Skeletal muscle tissue (tissue), 4 donors: ENCODE measurements around the gene MIA2. TPM values are rescaled to one million over a fixed set of nuclear protein-coding genes. Genes with fewer than 3 reads are reported as not detected.
"Not testable (repeated sequence)": the region's sequence is repeated elsewhere in the genome, so short reads cannot be mapped to it uniquely, and the experiment has no call there.

Source experiments
- H3K27ac ChIP-seq: one replicate; pipeline ENCODE4 v1.7.0; 2013; ENCODE audit warnings: mild to moderate bottlenecking, low read depth, low read length, inconsistent platforms
- H3K27me3 ChIP-seq, 3 donors: one replicate each; pipeline ENCODE4 v1.7.0; 2013; ENCODE audit warnings: low read length in 3 of 3; ENCODE audit not compliant: control insufficient read depth in 3 of 3, insufficient read depth in 3 of 3
- H3K36me3 ChIP-seq, 3 donors: one replicate each; pipeline ENCODE4 v1.7.0; 2013; ENCODE audit warnings: low read length in 3 of 3; ENCODE audit not compliant: control insufficient read depth in 3 of 3, insufficient read depth in 3 of 3
- H3K4me1 ChIP-seq, 3 donors: one replicate each; pipeline ENCODE4 v1.7.0; 2013; ENCODE audit warnings: low read length in 3 of 3, mild to moderate bottlenecking in 3 of 3; ENCODE audit not compliant: control insufficient read depth in 3 of 3, insufficient read depth in 3 of 3
- H3K4me3 ChIP-seq, 3 donors: one replicate each; pipeline ENCODE4 v1.7.0; 2013; ENCODE audit warnings: low read length in 3 of 3
- H3K9ac ChIP-seq, 3 donors: one replicate each; pipeline ENCODE4 v1.7.0; 2013; ENCODE audit warnings: low read length in 3 of 3, mild to moderate bottlenecking in 3 of 3, moderate library complexity in 2 of 3, low read depth in 1 of 3
- H3K9me3 ChIP-seq, 3 donors: one replicate each; pipeline ENCODE4 v1.7.0; 2013; ENCODE audit warnings: low read length in 3 of 3; ENCODE audit not compliant: control insufficient read depth in 3 of 3
- total RNA-seq: library from RNA; depleted of rRNA; stranded (reverse); fragments of >200 nt; gene quantifications from one replicate; pipeline ENCODE4 v1.2.3, GENCODE V29; 2014
- donor health status: Osteomylitis.

The MIA2 gene
- total RNA-seq, 1 donor from 2014 or later, result 15.7 TPM

DNA sequence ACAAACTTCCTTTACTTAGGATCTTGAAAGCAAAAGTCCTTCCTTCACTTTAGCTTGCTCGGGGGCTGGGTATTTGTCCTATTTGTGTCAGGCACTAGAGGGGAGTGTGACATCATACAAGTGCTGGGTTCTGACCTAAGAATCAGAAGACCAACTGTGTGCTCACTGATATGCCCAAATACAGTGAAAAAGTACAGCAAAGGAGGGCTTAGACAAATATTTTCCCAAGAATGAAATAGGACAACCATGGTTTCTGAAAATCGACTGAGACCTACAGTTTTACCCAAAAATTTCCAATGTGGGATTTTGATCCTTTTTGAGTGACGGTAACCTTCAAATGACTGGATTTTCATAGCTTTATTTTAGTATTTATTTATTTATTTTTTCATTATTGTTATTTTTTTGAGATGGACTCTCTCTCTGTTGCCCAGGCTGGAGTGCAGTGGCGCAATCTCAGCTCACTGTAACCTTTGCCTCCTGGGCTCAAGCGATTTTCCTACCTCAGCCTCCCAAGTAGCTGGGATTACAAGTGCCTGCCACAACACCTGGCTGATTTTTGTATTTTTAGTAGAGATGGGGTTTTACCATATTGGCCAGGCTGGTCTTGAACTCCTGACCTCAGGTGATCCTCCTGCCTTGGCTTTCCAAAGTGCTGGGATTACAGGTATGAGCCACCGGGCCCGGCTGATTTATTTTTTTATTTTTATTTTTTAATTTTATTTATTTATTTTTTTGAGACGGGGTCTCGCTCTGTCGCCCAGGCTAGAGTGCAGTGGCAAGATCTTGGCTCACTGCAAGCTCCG, 1.8 kb upstream of the MIA2 start:
- not testable (repeated sequence) for H3K9me3 ChIP-seq, H3K4me3 ChIP-seq, H3K27me3 ChIP-seq, H3K9ac ChIP-seq, H3K4me1 ChIP-seq, H3K36me3 ChIP-seq, H3K27ac ChIP-seq

DNA sequence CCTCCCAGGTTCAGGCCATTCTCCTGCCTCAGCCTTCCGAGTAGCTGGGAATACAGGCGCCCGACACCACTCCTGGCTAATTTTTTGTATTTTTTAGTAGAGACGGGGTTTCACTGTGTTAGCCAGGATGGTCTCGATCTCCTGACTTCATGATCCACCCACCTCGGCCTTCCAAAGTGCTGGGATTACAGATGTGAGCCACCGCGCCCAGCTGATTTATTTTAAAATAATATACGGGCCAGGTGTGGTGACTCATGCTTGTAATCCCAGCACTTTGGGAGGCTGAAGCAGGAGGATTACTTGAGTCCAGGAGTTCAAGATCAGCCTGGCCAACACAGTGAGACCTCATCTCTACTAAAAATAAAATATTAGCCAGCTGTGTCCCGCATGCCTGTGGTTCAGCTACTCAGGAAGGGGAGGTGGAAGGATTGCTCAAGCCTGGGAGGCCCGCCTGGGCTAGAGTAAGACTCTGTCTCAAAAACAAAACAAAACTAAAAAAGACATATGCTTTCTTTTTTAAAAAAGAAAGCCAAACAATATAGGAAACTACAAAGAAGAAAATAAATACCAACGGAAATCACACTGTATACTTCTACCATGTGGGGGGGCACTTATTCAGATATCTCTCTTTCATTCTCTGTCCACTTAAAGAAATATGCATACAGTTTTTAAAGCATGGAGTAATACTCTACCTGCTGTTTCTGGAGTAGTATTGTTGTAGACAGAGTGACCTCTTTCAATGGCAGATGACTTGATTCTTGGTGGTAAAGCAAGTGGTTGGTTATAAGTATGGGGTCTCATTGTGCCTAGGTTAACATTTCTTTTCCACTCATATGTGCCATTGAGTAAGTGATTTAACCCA, 930 bp upstream of the MIA2 start:
- no peak overlapping the region for H3K9ac ChIP-seq
- H3K27ac ChIP-seq, result no peak overlapping the region
- H3K36me3 ChIP-seq, result no peaks in the 10 kb centered on the region
- peaks cover 0 to 5% (median 3%) of the 10 kb centered on the region in 3 donors for H3K4me1 ChIP-seq
- no peaks in the 10 kb centered on the region for H3K27me3 ChIP-seq
- H3K4me3 ChIP-seq, result no peak overlapping the region
- H3K9me3 ChIP-seq, result no peaks in the 10 kb centered on the region

DNA sequence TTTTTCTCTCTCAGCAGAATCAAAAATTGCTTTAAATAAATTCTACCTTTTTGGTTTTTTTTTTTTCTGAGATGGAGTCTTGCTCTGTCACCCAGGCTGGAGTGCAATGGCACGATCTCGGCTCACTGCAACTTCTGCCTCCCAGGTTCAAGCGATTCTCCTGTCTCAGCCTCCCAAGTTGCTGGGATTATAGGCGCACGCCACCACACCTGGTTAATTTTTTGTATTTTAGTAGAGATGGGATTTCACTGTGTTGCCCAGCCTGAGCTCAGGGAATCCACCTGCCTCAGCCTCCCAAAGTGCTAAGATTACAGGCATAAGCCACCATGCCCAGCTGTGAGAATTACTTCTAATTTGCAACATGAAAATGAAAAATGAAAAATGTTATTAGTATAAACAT, 1.3 kb downstream of the MIA2 start:
- H3K27ac ChIP-seq, H3K36me3 ChIP-seq, H3K9me3 ChIP-seq, H3K9ac ChIP-seq, H3K27me3 ChIP-seq, H3K4me1 ChIP-seq, H3K4me3 ChIP-seq: not testable (repeated sequence)

- H3K9me3 ChIP-seq, H3K4me3 ChIP-seq, H3K36me3 ChIP-seq, H3K9ac ChIP-seq, H3K27me3 ChIP-seq, H3K27ac ChIP-seq, H3K4me1 ChIP-seq: not testable (repeated sequence)
These were observed 1.8 kb downstream of the MIA2 start for GRCh38 chr14:39235466-39235865.

DNA sequence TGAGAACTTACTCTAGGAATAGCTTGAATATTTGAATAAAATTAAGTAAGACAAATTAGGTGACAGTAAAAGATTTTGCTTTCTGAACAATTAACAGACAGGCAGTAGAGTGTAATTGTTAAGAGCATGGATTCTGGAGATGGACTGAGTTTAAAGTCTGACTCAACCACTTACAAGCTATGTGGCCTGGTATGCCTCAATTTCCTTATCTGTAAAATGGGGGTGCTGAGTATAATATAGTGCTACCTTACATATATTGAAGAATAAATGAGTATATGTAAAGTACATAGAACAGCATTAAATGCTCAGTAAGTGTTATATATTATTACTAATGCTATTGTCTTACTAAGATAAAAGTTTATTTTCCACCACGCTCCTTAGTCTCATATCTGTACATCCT, 7.1 kb downstream of the MIA2 start:
- Histone ChIP-seq H3K27me3 (no peaks in the 10 kb centered on the region), H3K9me3 (no peaks in the 10 kb centered on the region), H3K4me3 (no peak overlapping the region), H3K27ac (no peak overlapping the region), H3K9ac (no peak overlapping the region), H3K36me3 (no peaks in the 10 kb centered on the region), H3K4me1 (no peaks in the 10 kb centered on the region)

DNA sequence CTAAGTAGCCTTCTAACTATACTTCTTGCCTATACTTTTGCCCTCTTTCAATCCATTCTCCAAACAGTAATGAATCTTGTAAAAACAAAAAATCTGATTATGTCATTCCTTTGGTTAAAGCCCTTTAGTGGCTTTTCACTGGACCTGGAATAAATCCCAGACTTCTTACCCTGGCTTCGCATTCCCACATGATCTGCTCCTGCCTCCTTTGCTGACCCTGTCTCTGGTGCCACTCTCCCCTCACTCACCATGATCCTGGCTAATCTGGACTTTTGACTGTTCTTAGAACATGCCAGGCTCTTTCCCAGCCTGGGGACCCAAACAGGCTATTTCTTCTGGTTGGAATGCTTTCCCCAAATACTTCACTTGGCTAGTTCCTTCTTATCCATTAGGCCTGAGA, 7.9 kb downstream of the MIA2 start:
- Histone ChIP-seq H3K4me3 (no peak overlapping the region), H3K27me3 (no peaks in the 10 kb centered on the region), H3K4me1 (no peaks in the 10 kb centered on the region), H3K36me3 (no peaks in the 10 kb centered on the region), H3K27ac (no peak overlapping the region), H3K9ac (no peak overlapping the region), H3K9me3 (no peaks in the 10 kb centered on the region)

DNA sequence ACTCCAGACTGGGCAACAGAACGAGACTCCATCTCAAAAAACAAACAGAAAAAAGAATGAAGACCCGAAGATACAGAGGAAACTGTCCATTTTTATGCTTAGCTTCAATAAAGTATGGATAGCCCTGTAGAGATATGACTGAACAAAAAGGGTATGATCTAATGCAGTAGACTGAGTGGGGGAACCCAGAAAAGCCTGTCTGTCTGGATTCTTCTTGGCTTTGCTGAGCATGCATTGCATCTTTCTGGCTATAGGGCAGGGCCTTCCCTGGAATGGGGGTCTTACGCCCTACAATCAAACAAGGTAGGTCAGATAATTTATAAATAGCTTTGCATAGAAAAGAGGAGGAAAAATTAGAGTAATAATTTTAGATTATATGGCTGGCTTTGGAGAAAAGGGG, 10.1 kb downstream of the MIA2 start:
- Histone ChIP-seq H3K27ac (no peak overlapping the region), H3K9me3 (no peaks in the 10 kb centered on the region), H3K4me1 (no peaks in the 10 kb centered on the region), H3K4me3 (no peak overlapping the region), H3K36me3 (no peaks in the 10 kb centered on the region), H3K27me3 (no peaks in the 10 kb centered on the region), H3K9ac (no peak overlapping the region)

DNA sequence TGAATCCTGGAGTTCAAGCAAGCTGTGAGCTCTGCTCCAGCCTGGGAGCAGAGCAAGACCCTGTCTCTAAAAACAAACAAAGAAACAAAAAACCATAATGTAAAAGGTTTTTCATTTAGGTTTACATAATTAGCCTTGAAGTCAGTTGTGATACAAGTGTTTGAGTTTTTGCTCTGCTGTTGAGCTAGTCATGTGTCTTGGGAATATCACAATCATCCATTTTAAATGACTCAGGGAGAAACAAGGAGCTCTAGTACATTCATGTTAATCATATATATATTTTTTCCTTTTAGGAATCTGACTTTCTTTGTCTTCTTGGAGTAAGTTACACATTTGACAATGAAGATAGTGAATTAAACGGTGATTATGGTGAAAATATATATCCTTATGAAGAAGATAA, 12.9 kb downstream of the MIA2 start:
- Histone ChIP-seq H3K4me1 (no peaks in the 10 kb centered on the region), H3K9ac (no peak overlapping the region), H3K27ac (no peak overlapping the region), H3K36me3 (no peaks in the 10 kb centered on the region), H3K27me3 (no peaks in the 10 kb centered on the region), H3K4me3 (no peak overlapping the region), H3K9me3 (no peaks in the 10 kb centered on the region)

GRCh38 chr14:39247256-39247655, 13.5 kb downstream of the MIA2 start:
- Histone ChIP-seq H3K4me1 (no peaks in the 10 kb centered on the region), H3K4me3 (no peak overlapping the region), H3K27ac (no peak overlapping the region), H3K27me3 (no peaks in the 10 kb centered on the region), H3K9ac (no peak overlapping the region), H3K36me3 (no peaks in the 10 kb centered on the region), H3K9me3 (no peaks in the 10 kb centered on the region)

DNA sequence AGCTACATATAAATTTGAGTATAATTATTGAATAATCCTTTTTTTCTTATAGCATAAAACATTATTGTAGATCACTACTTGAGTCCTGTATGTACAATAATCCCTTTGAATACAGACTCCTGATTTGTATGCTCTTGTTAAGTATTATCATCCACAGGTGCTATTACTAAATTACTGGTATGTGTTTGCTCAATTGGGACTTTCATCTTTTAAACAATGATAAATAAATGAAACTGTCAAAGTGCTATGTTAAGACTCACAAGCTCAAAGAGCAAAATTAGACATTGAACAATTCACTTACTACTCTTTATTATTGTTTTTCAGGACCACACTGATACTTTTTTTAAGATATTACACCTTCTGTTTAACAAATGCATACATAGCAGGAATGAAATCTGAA, 17.8 kb downstream of the MIA2 start:
- Histone ChIP-seq H3K9me3 (no peaks in the 10 kb centered on the region), H3K27ac (no peak overlapping the region), H3K4me1 (no peaks in the 10 kb centered on the region)

More for the DNA sequence above, 17.8 kb downstream of the MIA2 start:
- Histone ChIP-seq H3K36me3 (no peaks in the 10 kb centered on the region), H3K4me3 (no peak overlapping the region), H3K27me3 (no peaks in the 10 kb centered on the region), H3K9ac (no peak overlapping the region)
